Left ventricle myocardium superior (tissue), 1 donor: Measurements from ENCODE around the gene ZNF730. TPM values are rescaled to one million over a fixed set of nuclear protein-coding genes. Genes with fewer than 3 reads are reported as not detected.

Experiments used
- total RNA-seq: library from RNA; stranded (reverse); fragmentation: NEBNext Ultra II Directional; extraction: Animal tissue kit (Norgen Biotek cat#: 25700); gene quantifications from one replicate; pipeline ENCODE4 v1.2.1, GENCODE V29; 2021
- donor health status: DM: no; HTN: yes; CAD: no; lungs with severe emphysema.

Gene ZNF730
- total RNA-seq, 1 donor from 2014 or later, result not detected

Other genes starting within 250 kb of the ZNF730 start
- 6.4 TPM for gene ZNF728, start 113.8 kb upstream of the ZNF730 start, total RNA-seq
- gene ZNF724, start 133.4 kb downstream of the ZNF730 start, total RNA-seq, result 1.1 TPM